GM23338 (cell line): Measurements from ENCODE around the gene TSHZ3. TPM values are rescaled to one million over a fixed set of nuclear protein-coding genes. Genes with fewer than 3 reads are reported as not detected.

Experiments used
- ATAC-seq: fragments of 200-7000 bp; cut with Tn5 transposase; 3 replicates; pipeline ENCODE4 v1.9.1; 2020
- DNase-seq: peaks from one replicate; pipeline ENCODE4 v3.0.0-alpha.2; 2015; ENCODE audit warnings: low spot score
- H2AFZ ChIP-seq: fragments of 200-600 bp; sonication (generic); 2 replicates; pipeline ENCODE4 v1.8.0; 2016; ENCODE audit warnings: antibody characterized with exemption, mild to moderate bottlenecking, moderate library complexity
- H3F3A ChIP-seq: fragments of 200-600 bp; sonication (generic); replicated peaks from 2 replicates; pipeline ENCODE4 v1.8.0; 2017; ENCODE audit warnings: antibody characterized with exemption, mixed run types, low read depth
- H3K27ac ChIP-seq: fragments of 200-600 bp; sonication (generic); 2 replicates; pipeline ENCODE4 v1.6.1; 2016; ENCODE audit warnings: low read depth
- H3K27me3 ChIP-seq: fragments of 200-600 bp; sonication (generic); 2 replicates; pipeline ENCODE4 v1.8.0; 2016; ENCODE audit warnings: mild to moderate bottlenecking, mixed run types, moderate library complexity; ENCODE audit not compliant: insufficient read depth
- H3K36me3 ChIP-seq: fragments of 200-600 bp; sonication (generic); 2 replicates; pipeline ENCODE4 v1.8.0; 2016; ENCODE audit warnings: mild to moderate bottlenecking; ENCODE audit not compliant: insufficient read depth
- H3K4me1 ChIP-seq: fragments of 200-600 bp; sonication (generic); 2 replicates; pipeline ENCODE4 v1.8.0; 2016; ENCODE audit warnings: mild to moderate bottlenecking, moderate library complexity; ENCODE audit not compliant: insufficient read depth
- H3K4me2 ChIP-seq: fragments of 200-600 bp; sonication (generic); 2 replicates; pipeline ENCODE4 v1.7.1; 2017; ENCODE audit warnings: mixed run types
- H3K4me3 ChIP-seq: fragments of 200-600 bp; sonication (generic); 2 replicates; pipeline ENCODE4 v1.6.1; 2016; ENCODE audit warnings: mixed run types
- H3K79me2 ChIP-seq: fragments of 200-600 bp; sonication (generic); replicated peaks from 2 replicates; pipeline ENCODE4 v1.8.0; 2017; ENCODE audit warnings: mild to moderate bottlenecking; ENCODE audit not compliant: insufficient read depth
- H3K9me2 ChIP-seq: fragments of 200-600 bp; sonication (generic); 2 replicates; pipeline ENCODE4 v1.8.0; 2017; ENCODE audit not compliant: insufficient read depth
- H4K20me1 ChIP-seq: fragments of 200-600 bp; sonication (generic); replicated peaks from 2 replicates; pipeline ENCODE4 v1.8.0; 2017; ENCODE audit warnings: mild to moderate bottlenecking; ENCODE audit not compliant: insufficient read depth
- H3K27ac Mint-ChIP-seq: 2 replicates; pipeline ENCODE4 v1.8.0; 2020; ENCODE audit warnings: inconsistent platforms, mild to moderate bottlenecking, moderate library complexity, mixed read lengths
- H3K27me3 Mint-ChIP-seq: 3 replicates; pipeline ENCODE4 v1.8.0; 2022; ENCODE audit warnings: low read depth, mild to moderate bottlenecking, moderate library complexity, mixed read lengths, inconsistent platforms; ENCODE audit not compliant: insufficient read depth, poor library complexity
- H3K36me3 Mint-ChIP-seq: 3 replicates; pipeline ENCODE4 v1.8.0; 2021; ENCODE audit warnings: low read depth, mild to moderate bottlenecking, inconsistent platforms, moderate library complexity, mixed read lengths
- H3K4me1 Mint-ChIP-seq: 3 replicates; pipeline ENCODE4 v1.8.0; 2020; ENCODE audit warnings: mild to moderate bottlenecking, inconsistent platforms, mixed read lengths
- H3K4me3 Mint-ChIP-seq: 3 replicates; pipeline ENCODE4 v1.8.0; 2021; ENCODE audit warnings: moderate library complexity, mild to moderate bottlenecking, inconsistent platforms, mixed read lengths
- H3K9me3 Mint-ChIP-seq: 3 replicates; pipeline ENCODE4 v1.8.0; 2020; ENCODE audit warnings: moderate library complexity, mild to moderate bottlenecking, inconsistent platforms, mixed read lengths
- CREB1 ChIP-seq: fragments of 250-450 bp; sonication (Bioruptor Pico); IDR thresholded peaks from 2 replicates; pipeline ENCODE4 v1.5.0; 2020; ENCODE audit warnings: low read depth, mild to moderate bottlenecking, moderate library complexity
- EZH2 ChIP-seq: fragments of 200-600 bp; sonication (generic); IDR thresholded peaks from one replicate; pipeline ENCODE4 v1.8.0; 2017; ENCODE audit warnings: antibody characterized with exemption, mild to moderate bottlenecking, low read depth; ENCODE audit not compliant: unreplicated experiment
- EZH2phosphoT487 ChIP-seq: fragments of 200-600 bp; sonication (generic); IDR thresholded peaks from one replicate; pipeline ENCODE4 v1.8.1; 2018; ENCODE audit warnings: antibody characterized with exemption; ENCODE audit not compliant: unreplicated experiment
- JUNB ChIP-seq: IDR thresholded peaks from one replicate; pipeline ENCODE4 v1.6.1; 2016; ENCODE audit warnings: antibody characterized with exemption; ENCODE audit not compliant: unreplicated experiment
- NANOG ChIP-seq: IDR thresholded peaks from 2 replicates; pipeline ENCODE4 v1.6.1; 2016; ENCODE audit warnings: antibody characterized with exemption, borderline replicate concordance
- POLR2AphosphoS5 ChIP-seq: IDR thresholded peaks from 2 replicates; pipeline ENCODE4 v1.6.1; 2016; ENCODE audit warnings: antibody characterized with exemption, low read depth
- STAT1 ChIP-seq: IDR thresholded peaks from one replicate; pipeline ENCODE4 v1.6.1; 2016; ENCODE audit warnings: antibody characterized with exemption; ENCODE audit not compliant: unreplicated experiment
- ZNF114 ChIP-seq: fragments of 250-450 bp; sonication (Bioruptor Pico); IDR thresholded peaks from 2 replicates; pipeline ENCODE4 v1.5.0; 2020; ENCODE audit warnings: mild to moderate bottlenecking, moderate library complexity
- ZNF331 ChIP-seq: fragments of 250-450 bp; sonication (Bioruptor Pico); IDR thresholded peaks from 2 replicates; pipeline ENCODE4 v1.5.0; 2020; ENCODE audit warnings: low read depth, mild to moderate bottlenecking, moderate library complexity
- polyA plus RNA-seq: library from polyadenylated mRNA; unstranded; fragments of >200 nt; fragmentation: Nextera tagmentation; extraction: Ambion mirVana; gene quantifications from 2 replicates; pipeline ENCODE4 v1.2.1, GENCODE V29; 2016
- total RNA-seq: library from RNA; depleted of rRNA; stranded (reverse); fragments of >200 nt; shearing (Covaris generic); gene quantifications from 2 replicates; pipeline ENCODE4 v1.2.3, GENCODE V29; 2014
- TF ChIP-seq, protein P1 (sequence below), 2 experiments: fragments of 200-600 bp in 1 of 2; sonication (generic) in 1 of 2; conservative IDR thresholded peaks; 2 replicates each; pipeline versions ENCODE4 v1.5.1 to v1.6.1; 2016 to 2017; ENCODE audit warnings: antibody characterized with exemption in 2 of 2, low read depth in 2 of 2, mild to moderate bottlenecking in 2 of 2, moderate library complexity in 1 of 2
- TF ChIP-seq, protein P2 (sequence below): IDR thresholded peaks from one replicate; pipeline ENCODE4 v1.6.1; 2018; ENCODE audit warnings: antibody characterized with exemption; ENCODE audit not compliant: unreplicated experiment
- TF ChIP-seq, protein P3 (sequence below): IDR thresholded peaks from 2 replicates; pipeline ENCODE4 v1.6.1; 2016; ENCODE audit warnings: antibody characterized with exemption

Gene TSHZ3
- total and polyA plus RNA-seq, 2 experiments from 2014 or later: 3.8 to 8.9 TPM

DNA sequence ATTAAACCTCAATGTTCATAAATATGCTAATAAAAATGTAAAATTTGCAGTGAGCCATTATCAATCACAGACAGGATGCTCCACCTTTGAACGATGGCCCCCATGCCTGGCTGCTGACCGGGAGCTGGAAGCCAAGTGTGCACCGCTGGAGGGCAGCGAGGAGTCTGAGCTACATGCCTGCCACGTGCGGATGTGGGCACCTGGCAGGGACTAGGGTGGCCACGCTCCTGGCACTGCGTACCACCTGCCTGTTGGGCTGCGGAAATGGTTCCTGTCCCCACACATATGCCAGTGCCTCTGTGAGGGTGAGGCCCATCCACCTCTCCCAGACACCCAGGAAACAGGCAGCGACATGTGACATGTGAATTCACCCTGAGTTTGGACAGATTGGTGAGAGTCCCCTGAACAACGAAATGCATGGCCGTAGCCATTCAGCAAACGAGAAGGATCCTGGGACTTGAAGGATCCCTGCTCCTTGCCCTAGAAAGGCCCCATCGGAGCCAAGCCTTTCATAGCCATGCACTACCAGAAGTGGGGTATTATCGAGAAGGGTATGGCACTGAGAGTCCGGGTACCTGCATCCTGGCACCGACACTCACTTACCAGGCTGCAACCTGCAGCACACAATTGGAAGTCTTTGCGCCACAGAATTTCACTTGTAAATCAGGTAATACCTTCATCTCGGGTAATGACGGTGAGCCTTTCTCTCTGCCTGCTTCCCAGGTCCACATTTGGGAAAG lies 35.8 kb downstream of the TSHZ3 start:
- no peak for DNase-seq
- Mint-ChIP-seq H3K27ac (no peak overlapping the region), H3K4me1 (peaks cover 53% of the 10 kb centered on the region), H3K36me3 (no peaks in the 10 kb centered on the region; the same call in 2 of the 3 replicates), H3K27me3 (peaks cover 6% of the 10 kb centered on the region), H3K4me3 (no peak overlapping the region), H3K9me3 (no peaks in the 10 kb centered on the region)
- H3K27me3 ChIP-seq: no peaks in the 10 kb centered on the region
- no peak overlapping the region for H2AFZ ChIP-seq
- H3K79me2 ChIP-seq: peaks cover 27% of the 10 kb centered on the region
- no peak overlapping the region for H3K27ac ChIP-seq
- no peaks in the 10 kb centered on the region for H3F3A ChIP-seq
- no peaks in the 10 kb centered on the region for H4K20me1 ChIP-seq
- no peak overlapping the region for H3K4me2 ChIP-seq
- no peaks in the 10 kb centered on the region for H3K36me3 ChIP-seq
- no peak for ATAC-seq
- no peak overlapping the region for H3K4me3 ChIP-seq
- H3K9me2 ChIP-seq: peaks cover 5% of the 10 kb centered on the region; the same call in 1 of the 2 replicates
- peaks cover 30% of the 10 kb centered on the region for H3K4me1 ChIP-seq
- TF ChIP-seq, protein P1, sequence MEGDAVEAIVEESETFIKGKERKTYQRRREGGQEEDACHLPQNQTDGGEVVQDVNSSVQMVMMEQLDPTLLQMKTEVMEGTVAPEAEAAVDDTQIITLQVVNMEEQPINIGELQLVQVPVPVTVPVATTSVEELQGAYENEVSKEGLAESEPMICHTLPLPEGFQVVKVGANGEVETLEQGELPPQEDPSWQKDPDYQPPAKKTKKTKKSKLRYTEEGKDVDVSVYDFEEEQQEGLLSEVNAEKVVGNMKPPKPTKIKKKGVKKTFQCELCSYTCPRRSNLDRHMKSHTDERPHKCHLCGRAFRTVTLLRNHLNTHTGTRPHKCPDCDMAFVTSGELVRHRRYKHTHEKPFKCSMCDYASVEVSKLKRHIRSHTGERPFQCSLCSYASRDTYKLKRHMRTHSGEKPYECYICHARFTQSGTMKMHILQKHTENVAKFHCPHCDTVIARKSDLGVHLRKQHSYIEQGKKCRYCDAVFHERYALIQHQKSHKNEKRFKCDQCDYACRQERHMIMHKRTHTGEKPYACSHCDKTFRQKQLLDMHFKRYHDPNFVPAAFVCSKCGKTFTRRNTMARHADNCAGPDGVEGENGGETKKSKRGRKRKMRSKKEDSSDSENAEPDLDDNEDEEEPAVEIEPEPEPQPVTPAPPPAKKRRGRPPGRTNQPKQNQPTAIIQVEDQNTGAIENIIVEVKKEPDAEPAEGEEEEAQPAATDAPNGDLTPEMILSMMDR (conservative IDR thresholded peaks at IDR 0.05; ENCODE audit: low read depth in 2 of 2): peak in 1 of 2 experiments; percentile 27; a peak in 2 of 4 replicates
- TF ChIP-seq NANOG (no peak), EZH2 (no peak)
- TF ChIP-seq, protein P2, sequence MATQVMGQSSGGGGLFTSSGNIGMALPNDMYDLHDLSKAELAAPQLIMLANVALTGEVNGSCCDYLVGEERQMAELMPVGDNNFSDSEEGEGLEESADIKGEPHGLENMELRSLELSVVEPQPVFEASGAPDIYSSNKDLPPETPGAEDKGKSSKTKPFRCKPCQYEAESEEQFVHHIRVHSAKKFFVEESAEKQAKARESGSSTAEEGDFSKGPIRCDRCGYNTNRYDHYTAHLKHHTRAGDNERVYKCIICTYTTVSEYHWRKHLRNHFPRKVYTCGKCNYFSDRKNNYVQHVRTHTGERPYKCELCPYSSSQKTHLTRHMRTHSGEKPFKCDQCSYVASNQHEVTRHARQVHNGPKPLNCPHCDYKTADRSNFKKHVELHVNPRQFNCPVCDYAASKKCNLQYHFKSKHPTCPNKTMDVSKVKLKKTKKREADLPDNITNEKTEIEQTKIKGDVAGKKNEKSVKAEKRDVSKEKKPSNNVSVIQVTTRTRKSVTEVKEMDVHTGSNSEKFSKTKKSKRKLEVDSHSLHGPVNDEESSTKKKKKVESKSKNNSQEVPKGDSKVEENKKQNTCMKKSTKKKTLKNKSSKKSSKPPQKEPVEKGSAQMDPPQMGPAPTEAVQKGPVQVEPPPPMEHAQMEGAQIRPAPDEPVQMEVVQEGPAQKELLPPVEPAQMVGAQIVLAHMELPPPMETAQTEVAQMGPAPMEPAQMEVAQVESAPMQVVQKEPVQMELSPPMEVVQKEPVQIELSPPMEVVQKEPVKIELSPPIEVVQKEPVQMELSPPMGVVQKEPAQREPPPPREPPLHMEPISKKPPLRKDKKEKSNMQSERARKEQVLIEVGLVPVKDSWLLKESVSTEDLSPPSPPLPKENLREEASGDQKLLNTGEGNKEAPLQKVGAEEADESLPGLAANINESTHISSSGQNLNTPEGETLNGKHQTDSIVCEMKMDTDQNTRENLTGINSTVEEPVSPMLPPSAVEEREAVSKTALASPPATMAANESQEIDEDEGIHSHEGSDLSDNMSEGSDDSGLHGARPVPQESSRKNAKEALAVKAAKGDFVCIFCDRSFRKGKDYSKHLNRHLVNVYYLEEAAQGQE: no peak

DNA sequence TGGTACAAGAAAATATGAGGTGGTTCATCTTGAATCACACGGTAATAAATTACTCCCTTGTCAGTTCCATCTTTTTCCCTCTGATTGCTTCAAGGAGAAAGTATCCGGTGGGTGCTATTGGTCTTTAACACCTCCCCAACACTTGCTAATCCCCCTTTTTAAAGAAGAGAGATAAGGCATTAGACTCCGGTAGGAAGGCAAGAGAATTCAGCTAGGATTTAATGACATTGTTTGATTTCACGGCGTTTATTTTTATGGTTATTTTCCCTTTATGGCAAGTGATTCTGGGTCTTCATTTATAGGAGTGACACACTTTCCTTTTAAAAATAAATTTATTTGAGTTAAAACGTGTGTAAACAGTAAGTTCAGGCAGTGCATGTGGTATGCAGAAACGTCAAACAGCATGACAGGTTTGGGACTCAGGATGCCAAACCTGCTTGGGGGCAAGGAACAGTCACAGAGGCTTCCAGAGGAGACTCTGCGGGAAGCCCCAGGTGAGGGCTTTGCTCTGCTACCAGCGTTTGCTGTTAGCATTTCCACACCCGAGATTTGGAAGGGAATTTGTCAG lies 36.5 kb downstream of the TSHZ3 start:
- Histone ChIP-seq H3K79me2 (peaks cover 20% of the 10 kb centered on the region; the same call in 1 of the 2 replicates), H3K27ac (no peak overlapping the region)
- no peak for TF ChIP-seq NANOG
- TF ChIP-seq JUNB: no peak
- TF ChIP-seq ZNF331 (CRISPR knock-in tag): no peak
- TF ChIP-seq, protein P2: no peak
- no peak for TF ChIP-seq EZH2
- no peak for TF ChIP-seq CREB1
- TF ChIP-seq POLR2AphosphoS5: no peak
- TF ChIP-seq ZNF114 (CRISPR knock-in tag): no peak
- TF ChIP-seq, protein P3, sequence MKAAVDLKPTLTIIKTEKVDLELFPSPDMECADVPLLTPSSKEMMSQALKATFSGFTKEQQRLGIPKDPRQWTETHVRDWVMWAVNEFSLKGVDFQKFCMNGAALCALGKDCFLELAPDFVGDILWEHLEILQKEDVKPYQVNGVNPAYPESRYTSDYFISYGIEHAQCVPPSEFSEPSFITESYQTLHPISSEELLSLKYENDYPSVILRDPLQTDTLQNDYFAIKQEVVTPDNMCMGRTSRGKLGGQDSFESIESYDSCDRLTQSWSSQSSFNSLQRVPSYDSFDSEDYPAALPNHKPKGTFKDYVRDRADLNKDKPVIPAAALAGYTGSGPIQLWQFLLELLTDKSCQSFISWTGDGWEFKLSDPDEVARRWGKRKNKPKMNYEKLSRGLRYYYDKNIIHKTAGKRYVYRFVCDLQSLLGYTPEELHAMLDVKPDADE: no peak
- TF ChIP-seq STAT1: no peak
- no peak for TF ChIP-seq EZH2phosphoT487

More for the DNA sequence above, 36.5 kb downstream of the TSHZ3 start:
- Histone ChIP-seq H3K4me3 (no peak overlapping the region), H3K4me2 (no peak overlapping the region), H3K36me3 (no peaks in the 10 kb centered on the region), H3F3A (no peaks in the 10 kb centered on the region), H2AFZ (no peak overlapping the region), H4K20me1 (no peaks in the 10 kb centered on the region), H3K9me2 (peaks cover 5% of the 10 kb centered on the region; the same call in 1 of the 2 replicates), H3K4me1 (peaks cover 23% of the 10 kb centered on the region), H3K27me3 (no peaks in the 10 kb centered on the region)
- no peak overlapping the region for H3K4me3 Mint-ChIP-seq
- H3K27me3 Mint-ChIP-seq: peaks cover 6% of the 10 kb centered on the region
- H3K36me3 Mint-ChIP-seq: no peaks in the 10 kb centered on the region; the same call in 2 of the 3 replicates
- no peaks in the 10 kb centered on the region for H3K9me3 Mint-ChIP-seq
- ATAC-seq: no peak
- no peak for DNase-seq
- H3K4me1 Mint-ChIP-seq: peaks cover 50% of the 10 kb centered on the region
- no peak overlapping the region for H3K27ac Mint-ChIP-seq
